ENCODE results near the gene RPS6KA4.

DNA sequence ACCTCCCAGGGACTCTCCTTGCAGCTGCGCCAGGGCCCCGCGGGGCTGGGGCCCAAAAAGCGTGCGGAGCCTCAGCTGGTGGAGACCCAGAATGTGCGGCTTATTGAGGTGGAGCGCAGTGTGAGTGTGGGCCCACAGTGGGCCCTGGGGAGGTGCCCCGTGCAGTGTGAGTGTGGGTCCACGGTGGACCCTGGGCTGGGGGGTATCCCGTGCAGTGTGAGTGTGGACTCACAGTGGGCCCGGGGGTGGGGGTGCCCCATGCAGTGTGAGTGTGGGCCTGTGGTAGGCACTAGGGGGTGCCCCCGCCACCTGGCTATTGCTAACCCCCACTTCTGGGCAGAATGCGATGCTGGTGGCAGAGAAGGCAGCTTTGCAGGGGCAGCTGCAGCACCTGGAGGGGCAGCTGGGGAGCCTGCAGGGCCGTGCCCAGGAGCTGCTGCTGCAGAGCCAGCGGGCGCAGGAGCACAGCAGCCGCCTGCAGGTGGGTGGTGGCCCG is 7.8 kb upstream of the RPS6KA4 start:
- TF ChIP-seq, protein P1, sequence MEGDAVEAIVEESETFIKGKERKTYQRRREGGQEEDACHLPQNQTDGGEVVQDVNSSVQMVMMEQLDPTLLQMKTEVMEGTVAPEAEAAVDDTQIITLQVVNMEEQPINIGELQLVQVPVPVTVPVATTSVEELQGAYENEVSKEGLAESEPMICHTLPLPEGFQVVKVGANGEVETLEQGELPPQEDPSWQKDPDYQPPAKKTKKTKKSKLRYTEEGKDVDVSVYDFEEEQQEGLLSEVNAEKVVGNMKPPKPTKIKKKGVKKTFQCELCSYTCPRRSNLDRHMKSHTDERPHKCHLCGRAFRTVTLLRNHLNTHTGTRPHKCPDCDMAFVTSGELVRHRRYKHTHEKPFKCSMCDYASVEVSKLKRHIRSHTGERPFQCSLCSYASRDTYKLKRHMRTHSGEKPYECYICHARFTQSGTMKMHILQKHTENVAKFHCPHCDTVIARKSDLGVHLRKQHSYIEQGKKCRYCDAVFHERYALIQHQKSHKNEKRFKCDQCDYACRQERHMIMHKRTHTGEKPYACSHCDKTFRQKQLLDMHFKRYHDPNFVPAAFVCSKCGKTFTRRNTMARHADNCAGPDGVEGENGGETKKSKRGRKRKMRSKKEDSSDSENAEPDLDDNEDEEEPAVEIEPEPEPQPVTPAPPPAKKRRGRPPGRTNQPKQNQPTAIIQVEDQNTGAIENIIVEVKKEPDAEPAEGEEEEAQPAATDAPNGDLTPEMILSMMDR (IDR thresholded peaks at IDR 0.05) = no peak
- TF ChIP-seq FOXJ3 (CRISPR knock-in tag; IDR thresholded peaks at IDR 0.05) = no peak
- TF ChIP-seq, protein P2, sequence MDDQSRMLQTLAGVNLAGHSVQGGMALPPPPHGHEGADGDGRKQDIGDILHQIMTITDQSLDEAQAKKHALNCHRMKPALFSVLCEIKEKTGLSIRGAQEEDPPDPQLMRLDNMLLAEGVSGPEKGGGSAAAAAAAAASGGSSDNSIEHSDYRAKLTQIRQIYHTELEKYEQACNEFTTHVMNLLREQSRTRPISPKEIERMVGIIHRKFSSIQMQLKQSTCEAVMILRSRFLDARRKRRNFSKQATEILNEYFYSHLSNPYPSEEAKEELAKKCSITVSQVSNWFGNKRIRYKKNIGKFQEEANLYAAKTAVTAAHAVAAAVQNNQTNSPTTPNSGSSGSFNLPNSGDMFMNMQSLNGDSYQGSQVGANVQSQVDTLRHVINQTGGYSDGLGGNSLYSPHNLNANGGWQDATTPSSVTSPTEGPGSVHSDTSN (IDR thresholded peaks at IDR 0.05) = no peak
- TF ChIP-seq FOXM1 (IDR thresholded peaks at IDR 0.05; ENCODE audit: low read depth) = no peak
- TF ChIP-seq NRF1 (IDR thresholded peaks at IDR 0.05; ENCODE audit: low read depth, low read length) = no peak
- no peak for TF ChIP-seq CHD2 (IDR thresholded peaks at IDR 0.05; ENCODE audit: low read length, partially characterized antibody)
- no peak for TF ChIP-seq POLR2AphosphoS5 (IDR thresholded peaks at IDR 0.05; ENCODE audit: low read depth, low read length)
- no peak for TF ChIP-seq JUND (IDR thresholded peaks at IDR 0.05)
- TF ChIP-seq EZH2phosphoT487 (IDR thresholded peaks at IDR 0.05; ENCODE audit: borderline replicate concordance, low read depth) = no peak
- TF ChIP-seq, protein P3, sequence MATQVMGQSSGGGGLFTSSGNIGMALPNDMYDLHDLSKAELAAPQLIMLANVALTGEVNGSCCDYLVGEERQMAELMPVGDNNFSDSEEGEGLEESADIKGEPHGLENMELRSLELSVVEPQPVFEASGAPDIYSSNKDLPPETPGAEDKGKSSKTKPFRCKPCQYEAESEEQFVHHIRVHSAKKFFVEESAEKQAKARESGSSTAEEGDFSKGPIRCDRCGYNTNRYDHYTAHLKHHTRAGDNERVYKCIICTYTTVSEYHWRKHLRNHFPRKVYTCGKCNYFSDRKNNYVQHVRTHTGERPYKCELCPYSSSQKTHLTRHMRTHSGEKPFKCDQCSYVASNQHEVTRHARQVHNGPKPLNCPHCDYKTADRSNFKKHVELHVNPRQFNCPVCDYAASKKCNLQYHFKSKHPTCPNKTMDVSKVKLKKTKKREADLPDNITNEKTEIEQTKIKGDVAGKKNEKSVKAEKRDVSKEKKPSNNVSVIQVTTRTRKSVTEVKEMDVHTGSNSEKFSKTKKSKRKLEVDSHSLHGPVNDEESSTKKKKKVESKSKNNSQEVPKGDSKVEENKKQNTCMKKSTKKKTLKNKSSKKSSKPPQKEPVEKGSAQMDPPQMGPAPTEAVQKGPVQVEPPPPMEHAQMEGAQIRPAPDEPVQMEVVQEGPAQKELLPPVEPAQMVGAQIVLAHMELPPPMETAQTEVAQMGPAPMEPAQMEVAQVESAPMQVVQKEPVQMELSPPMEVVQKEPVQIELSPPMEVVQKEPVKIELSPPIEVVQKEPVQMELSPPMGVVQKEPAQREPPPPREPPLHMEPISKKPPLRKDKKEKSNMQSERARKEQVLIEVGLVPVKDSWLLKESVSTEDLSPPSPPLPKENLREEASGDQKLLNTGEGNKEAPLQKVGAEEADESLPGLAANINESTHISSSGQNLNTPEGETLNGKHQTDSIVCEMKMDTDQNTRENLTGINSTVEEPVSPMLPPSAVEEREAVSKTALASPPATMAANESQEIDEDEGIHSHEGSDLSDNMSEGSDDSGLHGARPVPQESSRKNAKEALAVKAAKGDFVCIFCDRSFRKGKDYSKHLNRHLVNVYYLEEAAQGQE (IDR thresholded peaks at IDR 0.05; ENCODE audit: low read depth, low read length) = no peak
- TF ChIP-seq EP300 (IDR thresholded peaks at IDR 0.05; ENCODE audit: borderline replicate concordance in 1 of 2, low read depth in 1 of 2, low read length in 1 of 2) = no peak
- no peak for TF ChIP-seq SMC3 (IDR thresholded peaks at IDR 0.05; ENCODE audit: low read depth, low read length)
- TF ChIP-seq ELF1 (IDR thresholded peaks at IDR 0.05) = no peak

Measured in SK-N-SH (cell line).